ENCODE measurements around the gene RANGAP1.
"Not testable (repeated sequence)": the region's sequence is repeated elsewhere in the genome, so short reads cannot be mapped to it uniquely, and the experiment has no call there.

Gene RANGAP1

GRCh38 chr22:41296826-41297667 lies 11.1 kb upstream of the RANGAP1 start:
- DNase-seq = no peak

- not testable (repeated sequence) for DNase-seq
These were observed 8.8 kb upstream of the RANGAP1 start for GRCh38 chr22:41294816-41295215.

GRCh38 chr22:41290262-41291221 lies 4.6 kb upstream of the RANGAP1 start:
- no peak for DNase-seq

DNA sequence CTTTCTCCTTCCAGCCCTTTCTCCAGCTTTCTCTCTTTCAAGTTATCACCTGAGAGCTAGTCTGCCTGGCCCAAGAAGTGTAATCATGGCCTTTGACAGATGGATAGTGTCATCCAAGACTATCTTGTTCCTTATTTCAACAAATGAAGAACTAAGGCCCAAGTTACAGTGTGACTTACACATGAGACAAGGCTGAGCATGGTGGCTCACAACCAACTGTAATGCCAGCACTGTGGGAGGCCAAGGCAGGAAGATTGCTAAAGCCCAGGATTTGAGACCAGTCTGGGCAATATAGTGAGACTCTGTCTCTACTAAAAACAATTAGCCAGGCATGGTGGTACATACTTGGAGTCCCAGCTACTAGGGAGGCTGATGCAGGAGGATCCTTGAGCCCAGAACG lies 3.7 kb upstream of the RANGAP1 start:
- no peak for DNase-seq

DNA sequence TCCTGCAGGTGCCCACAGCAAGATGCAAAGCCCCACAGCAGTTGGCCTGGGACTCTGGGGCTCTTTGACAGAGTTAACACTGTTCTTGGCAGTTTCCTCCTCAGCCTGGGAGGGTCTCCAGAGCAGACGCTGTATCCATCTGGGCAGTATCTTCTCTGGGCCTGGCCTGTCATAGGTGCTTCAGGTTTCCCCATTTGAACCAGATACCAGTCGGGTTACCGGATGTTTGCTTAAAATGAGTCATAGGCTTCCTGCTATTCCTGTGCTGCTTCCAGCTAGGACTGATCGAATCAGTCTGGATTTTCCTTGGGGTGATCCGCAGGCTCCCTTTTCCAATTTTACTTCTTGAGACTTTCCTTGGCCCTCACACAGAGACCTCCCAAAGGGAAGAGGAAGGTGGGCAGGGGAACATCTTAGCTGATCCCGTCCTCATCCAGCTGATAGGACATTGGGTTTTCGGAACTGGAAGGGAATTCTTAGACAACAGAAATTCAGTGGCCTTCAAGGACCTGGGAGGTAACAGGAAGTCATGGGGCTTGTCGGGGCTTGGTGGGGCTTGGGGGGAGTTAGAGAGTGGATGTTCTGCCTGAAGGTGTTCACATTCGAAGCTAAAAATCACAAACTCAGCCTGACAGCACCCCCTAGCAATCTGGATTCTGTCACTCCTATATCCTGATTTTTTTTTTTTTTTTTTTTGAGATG lies 2.4 kb upstream of the RANGAP1 start:
- DNase-seq = no peak

DNA sequence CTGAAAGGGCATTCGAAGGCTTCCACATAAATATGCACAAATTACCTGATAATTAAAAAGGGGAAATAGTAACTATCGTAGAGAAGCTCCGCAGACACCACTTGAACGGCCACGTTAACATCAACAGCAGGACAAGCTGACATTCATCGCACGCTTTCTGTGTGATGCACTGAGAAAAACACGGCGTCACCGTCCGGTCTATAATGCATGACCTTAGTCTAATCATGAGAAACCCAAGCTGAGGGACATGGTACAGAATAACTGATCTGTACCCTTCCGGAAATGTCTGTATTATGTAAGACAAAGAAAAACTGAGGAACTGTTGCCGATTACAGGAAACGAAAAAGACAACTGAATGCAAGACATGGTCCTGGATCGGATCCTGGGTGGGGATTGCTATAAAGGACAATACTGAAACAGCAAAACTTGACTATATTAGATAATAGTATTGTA lies 678 bp upstream of the RANGAP1 start:
- no peak for DNase-seq

- DNase-seq = peak; percentile 92
These were observed 557 bp downstream of the RANGAP1 start for GRCh38 chr22:41285441-41285819.

DNA sequence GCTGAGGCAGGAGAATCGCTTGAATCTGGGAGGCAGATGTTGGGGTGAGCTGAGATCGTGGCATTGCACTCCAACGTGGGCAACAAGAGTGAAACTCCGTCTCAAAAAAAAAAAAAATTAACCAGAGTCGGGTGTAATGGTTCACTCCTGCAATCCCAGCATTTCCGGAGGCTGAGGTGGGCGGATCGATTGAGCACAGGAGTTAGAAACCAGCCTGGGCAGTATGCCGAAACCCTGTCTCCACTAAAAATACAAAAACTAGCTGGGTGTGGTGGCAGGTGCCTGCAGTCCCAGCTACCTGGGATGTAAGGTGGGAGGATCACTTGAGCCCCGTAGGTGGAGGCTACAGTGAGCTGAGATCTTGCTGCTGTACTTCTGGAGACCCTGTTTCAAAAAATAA lies 1.5 kb downstream of the RANGAP1 start:
- no peak for DNase-seq

DNA sequence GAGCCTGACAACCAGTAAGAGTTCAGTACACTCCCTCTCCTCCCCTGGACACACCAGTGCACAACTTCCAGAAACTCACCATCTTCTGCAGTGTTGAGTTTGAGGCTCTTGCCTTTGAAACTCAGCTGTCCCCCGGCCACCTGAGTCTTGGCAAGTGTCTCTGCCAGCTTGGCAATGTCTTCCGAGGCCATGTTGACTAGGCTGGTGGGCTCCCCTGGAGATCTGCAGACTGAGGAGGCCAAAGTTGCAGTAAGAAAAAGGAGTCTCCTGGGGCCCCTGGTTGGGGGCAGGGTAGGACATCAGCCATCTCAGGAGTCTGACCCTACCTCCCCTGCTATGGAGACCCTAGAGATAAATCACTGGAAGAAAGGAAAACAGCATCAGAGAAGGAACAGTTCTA lies 5.1 kb downstream of the RANGAP1 start:
- no peak for DNase-seq

GRCh38 chr22:41280065-41280464 lies 5.9 kb downstream of the RANGAP1 start:
- DNase-seq = no peak

DNA sequence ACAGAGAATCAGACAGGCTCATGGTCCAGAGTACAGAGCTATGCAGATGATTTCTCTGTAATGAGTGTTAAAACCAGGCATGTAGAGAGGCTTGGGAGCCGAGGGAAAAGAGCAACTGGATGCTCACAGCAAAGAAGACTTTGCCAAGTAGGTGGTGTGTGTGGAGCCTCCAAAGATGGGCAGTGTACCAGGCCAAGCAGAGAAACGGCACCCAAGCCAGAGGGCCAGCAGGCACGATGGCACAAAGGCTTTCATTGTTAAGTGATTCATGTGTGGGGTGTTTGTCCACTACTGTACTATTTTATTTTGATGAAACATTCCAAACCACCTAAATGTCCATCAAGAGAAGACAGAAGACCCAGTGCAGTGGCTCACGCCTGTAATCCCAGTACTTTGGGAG lies 11.1 kb downstream of the RANGAP1 start:
- no peak for DNase-seq

DNA sequence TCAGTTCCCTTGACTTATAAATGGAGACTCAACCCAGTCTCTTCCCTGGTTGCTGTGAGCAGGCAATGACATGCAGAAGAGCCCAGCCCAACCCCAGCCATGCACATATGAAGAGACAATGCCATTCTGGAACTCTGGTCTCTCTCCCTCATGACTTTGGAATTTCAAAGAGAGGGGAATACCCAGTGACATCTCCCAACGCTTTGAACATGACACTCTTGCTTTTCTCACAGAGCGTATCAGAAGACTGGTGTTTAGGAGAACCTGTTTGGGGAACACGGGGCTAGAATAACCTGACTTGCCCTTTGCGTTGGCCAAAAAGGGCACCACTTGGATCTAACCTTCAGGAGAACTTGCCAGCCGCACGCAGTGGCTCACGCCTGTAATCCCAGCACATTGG lies 12.9 kb downstream of the RANGAP1 start:
- DNase-seq = no peak

- DNase-seq = no peak
These were observed 14.2 kb downstream of the RANGAP1 start for GRCh38 chr22:41271787-41272186.

- no peak for DNase-seq
These were observed 18.0 kb downstream of the RANGAP1 start for GRCh38 chr22:41267958-41268357.

DNA sequence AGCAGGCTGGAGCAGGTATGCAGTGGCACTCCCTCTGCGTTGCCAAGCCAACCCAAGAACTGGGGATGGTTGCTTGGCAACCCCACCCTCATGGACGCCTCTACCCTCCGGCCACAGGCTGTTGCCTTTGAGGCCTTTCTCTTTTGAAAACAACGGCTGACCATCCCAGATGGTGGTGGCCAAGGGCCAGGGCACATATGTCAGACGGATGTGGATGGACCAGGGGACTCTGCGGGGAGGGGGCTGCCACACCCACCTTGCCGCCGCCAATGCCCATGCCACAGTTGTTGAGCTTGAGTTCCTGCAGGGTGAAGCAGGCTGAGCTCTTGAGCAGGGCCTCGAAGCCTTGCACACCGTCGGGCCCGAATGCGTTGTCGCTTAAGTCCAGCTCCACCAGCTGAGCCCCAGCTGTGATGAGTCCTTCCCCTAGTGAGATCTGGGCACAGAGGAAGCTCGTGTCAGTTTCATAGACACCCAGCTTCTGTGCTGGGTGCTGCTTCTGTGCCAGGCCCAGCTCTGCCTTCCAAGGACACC lies 21.5 kb downstream of the RANGAP1 start:
- DNase-seq = no peak

DNA sequence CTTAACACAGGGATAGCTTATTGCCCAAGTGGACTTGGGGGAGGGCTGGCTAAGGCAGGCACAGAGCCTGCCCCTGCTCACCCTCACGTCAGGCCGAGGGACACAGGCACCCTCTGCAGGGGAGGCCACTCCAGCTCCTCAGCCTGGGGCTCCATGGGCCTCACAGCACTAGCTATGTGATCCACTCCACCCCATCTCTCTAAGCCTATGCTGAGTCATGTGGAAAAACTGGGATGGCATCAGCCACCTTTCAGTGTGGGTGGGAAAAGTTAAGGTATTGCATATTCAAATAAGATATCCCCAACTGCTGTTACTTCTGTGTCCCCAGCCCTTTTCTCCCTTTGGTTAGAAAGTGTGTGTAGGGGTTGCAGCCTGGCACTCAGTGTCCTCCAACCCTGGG lies 22.3 kb downstream of the RANGAP1 start:
- no peak for DNase-seq

DNA sequence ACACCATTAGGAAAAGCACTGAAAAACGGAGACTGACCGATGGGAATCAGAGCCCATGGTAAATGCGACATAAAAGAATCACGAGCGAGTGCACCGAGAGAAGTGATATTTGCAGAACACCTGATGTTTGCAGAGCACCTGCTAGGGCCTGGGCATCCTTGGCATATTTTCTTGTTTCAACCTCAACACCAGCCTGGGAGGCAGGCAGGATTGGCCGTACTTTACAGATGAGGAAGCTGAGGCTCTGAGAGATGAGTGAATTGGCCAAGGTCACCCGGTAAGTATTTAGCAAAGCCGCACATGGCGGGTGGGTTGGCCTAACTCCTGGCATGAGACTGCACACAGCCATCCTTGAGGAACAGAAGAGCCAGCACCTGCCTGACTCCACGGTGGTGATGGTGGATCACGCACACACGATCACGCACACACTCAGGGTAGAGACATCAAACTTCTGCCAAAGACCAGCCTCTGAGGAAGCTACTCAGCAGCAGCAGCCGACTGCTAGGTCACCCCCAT lies 23.7 kb downstream of the RANGAP1 start:
- DNase-seq = no peak

- no peak for DNase-seq
These were observed 24.3 kb downstream of the RANGAP1 start for GRCh38 chr22:41261541-41262249.

DNA sequence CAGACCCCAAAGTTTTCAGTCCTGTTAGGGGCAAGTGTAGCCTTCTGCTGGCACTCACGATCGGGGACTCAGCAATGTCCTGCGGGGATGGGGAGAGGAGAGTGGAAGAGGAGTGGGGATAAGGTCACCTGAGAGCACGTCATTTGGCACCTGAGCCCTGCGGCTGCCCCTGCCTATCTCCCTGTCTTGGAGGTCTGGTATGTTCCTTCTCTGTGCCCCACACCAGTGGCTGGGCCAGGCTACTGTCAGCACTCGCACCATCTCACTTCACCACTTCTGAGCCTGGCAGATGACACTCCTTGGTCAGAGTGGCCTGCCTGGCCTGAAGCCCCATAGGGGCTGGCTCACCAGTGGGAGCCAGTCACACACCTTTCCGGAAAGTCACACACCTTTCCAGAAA lies 25.1 kb downstream of the RANGAP1 start:
- no peak for DNase-seq

- DNase-seq = not testable (repeated sequence)
These were observed 26.2 kb downstream of the RANGAP1 start for GRCh38 chr22:41259756-41260155.

GRCh38 chr22:41257696-41258095 lies 28.3 kb downstream of the RANGAP1 start:
- no peak for DNase-seq
